Heart left ventricle (tissue), 16 donors: ENCODE results near the gene ZCCHC4. TPM values are rescaled to one million over a fixed set of nuclear protein-coding genes. Genes with fewer than 3 reads are reported as not detected.
"Not testable (repeated sequence)": the region's sequence is repeated elsewhere in the genome, so short reads cannot be mapped to it uniquely, and the experiment has no call there.

Experiments used
- ATAC-seq, 4 donors: fragments of 200-7000 bp; cut with Tn5 transposase; one replicate each; pipeline ENCODE4 v1.9.1; 2020 to 2022; ENCODE audit warnings: moderate library complexity in 4 of 4, mild to moderate bottlenecking in 3 of 4, moderate number of reproducible peaks in 1 of 4
- DNase-seq, 5 donors: peaks; one replicate each; pipeline ENCODE4 v3.0.0-alpha.2; 2020
- H3K27ac ChIP-seq, 12 donors: fragments of 200-600 bp; sonication (generic) in 4 of 12; one replicate each; pipeline versions ENCODE4 v1.5.0 to v1.8.0; 2016 to 2022; ENCODE audit warnings: mild to moderate bottlenecking in 2 of 12
- H3K27me3 ChIP-seq, 9 donors: fragments of 200-600 bp; sonication (generic) in 2 of 9; one replicate each; pipeline versions ENCODE4 v1.5.1 to v1.8.0; 2016 to 2022; ENCODE audit warnings: mild to moderate bottlenecking in 3 of 9
- H3K36me3 ChIP-seq, 9 donors: fragments of 200-600 bp; sonication (generic) in 2 of 9; one replicate each; pipeline versions ENCODE4 v1.5.0 to v1.8.0; 2018 to 2022; ENCODE audit warnings: mild to moderate bottlenecking in 2 of 9
- H3K4me1 ChIP-seq, 12 donors: fragments of 200-600 bp; sonication (generic) in 4 of 12; one replicate each; pipeline versions ENCODE4 v1.5.0 to v1.8.0; 2016 to 2022; ENCODE audit warnings: mild to moderate bottlenecking in 3 of 12
- H3K4me3 ChIP-seq, 12 donors: fragments of 200-600 bp; sonication (generic) in 4 of 12; one replicate each; pipeline versions ENCODE4 v1.5.0 to v1.8.0; 2017 to 2022; ENCODE audit warnings: mild to moderate bottlenecking in 9 of 12, moderate library complexity in 4 of 12
- H3K9me3 ChIP-seq, 12 donors: fragments of 200-600 bp; sonication (generic) in 4 of 12; one replicate each; pipeline versions ENCODE4 v1.5.0 to v1.8.0; 2016 to 2022; ENCODE audit warnings: mild to moderate bottlenecking in 1 of 12
- POLR2A ChIP-seq, 2 donors: fragments of 450-650 bp; IDR thresholded peaks; one replicate each; pipeline ENCODE4 v1.6.1; 2017; ENCODE audit warnings: antibody characterized with exemption in 2 of 2, mild to moderate bottlenecking in 2 of 2, moderate library complexity in 2 of 2
- WGBS, 4 donors: extraction: QIAGEN DNeasy Blood & Tissue Kit in 2 of 4; methylation state at CpG; one replicate each; pipeline versions ENCODE4 v1.1.5 to v1.1.7; 2013 to 2018; 5-methylcytosine and 5-hydroxymethylcytosine counted together
- intact Hi-C, 10 donors: fragments of 100-400 bp; cut with DNase I; formaldehyde crosslinking; loops; one replicate each; pipeline versions ENCODE4 v1.11.1 to v1.14.2; 2022
- polyA plus RNA-seq, 2 donors: library from polyadenylated mRNA; stranded (reverse); fragments of 200-250 nt; gene quantifications; one replicate each; pipeline ENCODE4 v1.2.3, GENCODE V29; 2013
- total RNA-seq, 9 donors: library from RNA; depleted of rRNA in 2 of 9; stranded (reverse); fragments of >200 nt in 2 of 9; fragmentation: NEBNext Ultra II Directional in 3 of 9; extraction: Animal tissue kit (Norgen Biotek cat#: 25700) in 3 of 9; gene quantifications; one replicate each; pipeline versions ENCODE4 v1.1.0 to v1.2.4, GENCODE V29; 2016 to 2023
- TF ChIP-seq, protein P1 (sequence below), 12 donors: fragments of 200-600 bp; sonication (generic) in 4 of 12; IDR thresholded peaks; one replicate each; pipeline versions ENCODE4 v1.5.0 to v1.8.0; 2018 to 2022; ENCODE audit warnings: antibody characterized with exemption in 12 of 12, mild to moderate bottlenecking in 5 of 12
- donor health status: ischemic (EF 13 %, LVEDD 7.1; RV severe dilation, severe dysfunction).
- donor health status: healthy with polysubstance abuse.
- donor health status: DM: no; HTN: yes; CAD: no.
- donor health status: DM: no; HTN: no; CAD: no.
- donor health status: ischemic (EF 25% LVEDD 6.9; RV normal size, moderate dysfunction).
- donor health status: ischemic (EF 25% LVEDD 5.7; RV mildly dilated, moderate dysfunction).
- donor health status: healthy.
- donor health status: DM: yes; HTN: yes; CAD: no.
- donor health status: ischemic (EF 35%, LVEDD 5.7; RV mildly dilated, moderate dysfunction).
- donor health status: nonischemic (EF 11% LVEDD 7.7; RV severe dilation, severe dysfunction).
- donor health status: DM: yes; HTN: yes; CAD: no.
- donor health status: PGD.
- donor health status: ischemic (EF 29% LVEDD 5.4; RV normal size, mild dysfunction).
- donor health status: nonischemic (EF 23%, LVEDD 6.1; RV moderate dilation, normal function).

ZCCHC4 gene
- total and polyA plus RNA-seq, 11 donors = 5.2 to 9.6 (median 7.3) TPM

DNA sequence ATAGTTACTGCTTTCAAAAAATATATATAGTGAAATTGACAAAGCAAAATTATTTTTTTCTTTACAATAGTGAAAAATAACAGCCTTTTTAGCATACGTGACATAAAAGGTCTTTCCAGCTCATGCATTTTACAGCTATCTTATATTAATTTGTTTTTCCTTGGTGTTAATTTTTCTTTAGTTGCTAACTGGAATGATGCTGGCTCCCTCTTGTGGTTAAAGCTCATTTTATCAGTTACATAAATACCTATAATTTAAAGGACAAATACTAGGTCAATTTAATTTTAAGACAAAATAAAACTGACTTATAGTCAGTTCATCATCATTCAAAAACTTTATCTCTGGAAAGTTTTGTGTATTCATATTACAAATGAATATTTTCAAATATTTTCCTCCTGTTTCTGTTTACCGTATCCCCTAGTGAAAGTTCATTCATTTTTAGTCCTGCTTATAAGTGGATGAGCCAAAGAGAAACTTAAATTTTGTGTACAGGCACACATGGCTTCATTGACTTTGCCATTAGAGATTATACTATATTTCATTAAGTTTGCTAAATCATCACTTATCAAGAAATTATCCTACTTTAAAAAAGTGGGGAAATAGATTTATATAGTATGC is 54.5 kb downstream of the ZCCHC4 start:
- peaks cover 0 to 60% (median 20%) of the 10 kb centered on the region in 9 donors for H3K36me3 ChIP-seq
- no peak for TF ChIP-seq POLR2A (IDR thresholded peaks at IDR 0.05)
- TF ChIP-seq, protein P1, sequence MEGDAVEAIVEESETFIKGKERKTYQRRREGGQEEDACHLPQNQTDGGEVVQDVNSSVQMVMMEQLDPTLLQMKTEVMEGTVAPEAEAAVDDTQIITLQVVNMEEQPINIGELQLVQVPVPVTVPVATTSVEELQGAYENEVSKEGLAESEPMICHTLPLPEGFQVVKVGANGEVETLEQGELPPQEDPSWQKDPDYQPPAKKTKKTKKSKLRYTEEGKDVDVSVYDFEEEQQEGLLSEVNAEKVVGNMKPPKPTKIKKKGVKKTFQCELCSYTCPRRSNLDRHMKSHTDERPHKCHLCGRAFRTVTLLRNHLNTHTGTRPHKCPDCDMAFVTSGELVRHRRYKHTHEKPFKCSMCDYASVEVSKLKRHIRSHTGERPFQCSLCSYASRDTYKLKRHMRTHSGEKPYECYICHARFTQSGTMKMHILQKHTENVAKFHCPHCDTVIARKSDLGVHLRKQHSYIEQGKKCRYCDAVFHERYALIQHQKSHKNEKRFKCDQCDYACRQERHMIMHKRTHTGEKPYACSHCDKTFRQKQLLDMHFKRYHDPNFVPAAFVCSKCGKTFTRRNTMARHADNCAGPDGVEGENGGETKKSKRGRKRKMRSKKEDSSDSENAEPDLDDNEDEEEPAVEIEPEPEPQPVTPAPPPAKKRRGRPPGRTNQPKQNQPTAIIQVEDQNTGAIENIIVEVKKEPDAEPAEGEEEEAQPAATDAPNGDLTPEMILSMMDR (IDR thresholded peaks at IDR 0.05) = peak; percentile 30 to 73 (median 60)

DNA sequence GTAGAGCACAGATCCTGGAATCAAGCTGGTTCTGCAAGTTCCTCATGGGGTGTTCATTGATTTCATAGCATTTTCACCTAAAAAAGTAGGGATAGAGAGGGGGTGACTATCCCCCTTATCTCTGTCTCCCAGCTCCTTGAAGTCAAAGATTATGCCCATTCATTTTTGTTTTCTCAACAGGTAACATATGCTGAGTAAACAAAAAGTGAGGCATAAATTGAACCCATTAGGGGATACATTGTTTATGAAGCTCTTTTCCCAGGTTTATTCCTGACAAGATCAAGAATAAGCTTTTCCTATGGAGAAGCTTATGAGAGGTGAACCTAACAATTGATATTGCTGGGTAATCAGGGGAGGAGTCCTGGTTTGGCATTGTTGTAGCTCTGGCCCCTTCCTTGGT is 55.3 kb downstream of the ZCCHC4 start:
- ATAC-seq = no peak
- DNase-seq = no peak
- no peaks in the 10 kb centered on the region for H3K27me3 ChIP-seq
- intact Hi-C loops = loop anchor here in 7 of 10 donors (5.0 to 10.0 kb wide), 5 partner anchors 183 to 383 kb away; partner anchors contain the start of gene SEPSECS (in 1 of the 7)
- no peak overlapping the region for H3K4me3 ChIP-seq
- no peaks in the 10 kb centered on the region for H3K4me1 ChIP-seq
- TF ChIP-seq, protein P1 (IDR thresholded peaks at IDR 0.05) = no peak
- no peak for TF ChIP-seq POLR2A (IDR thresholded peaks at IDR 0.05)
- peaks cover 0 to 52% (median 20%) of the 10 kb centered on the region in 9 donors for H3K36me3 ChIP-seq
- no peaks in the 10 kb centered on the region for H3K9me3 ChIP-seq
- no peak overlapping the region for H3K27ac ChIP-seq

More for the DNA sequence above, 54.5 kb downstream of the ZCCHC4 start:
- Histone ChIP-seq H3K27me3 (no peaks in the 10 kb centered on the region), H3K27ac (no peak overlapping the region), H3K9me3 (no peaks in the 10 kb centered on the region), H3K4me1 (no peaks in the 10 kb centered on the region), H3K4me3 (no peak overlapping the region)
- WGBS, 4 donors = 82 to 87% (median 85%) methylated on average over 2 of the region's 2 CpGs
- intact Hi-C loops = loop anchor here in 7 of 10 donors (5.0 to 10.0 kb wide), 5 partner anchors 182 to 382 kb away; partner anchors contain the start of gene SEPSECS (in 1 of the 7)
- ATAC-seq (no peak), DNase-seq (no peak)

DNA sequence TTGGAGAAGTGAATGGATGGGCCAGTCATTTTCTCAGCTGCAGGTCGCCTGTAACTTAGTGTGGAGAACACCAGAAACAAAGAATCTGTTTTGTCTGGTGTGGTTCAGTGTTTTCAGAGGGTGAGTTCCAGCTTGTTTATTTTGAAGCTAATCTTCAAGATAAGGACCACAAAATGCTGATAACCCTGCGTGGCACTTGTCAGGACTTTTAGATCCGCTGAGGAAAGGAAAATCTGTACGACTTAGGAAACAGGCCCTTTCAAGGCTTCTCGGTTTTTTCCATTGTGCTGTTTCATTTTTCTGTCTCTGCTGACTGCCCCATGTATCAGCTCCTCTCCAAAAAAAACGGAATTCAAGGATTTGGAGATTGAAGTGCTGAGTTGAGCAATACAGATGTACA is 55.7 kb downstream of the ZCCHC4 start:
- 67 to 71% (median 69%) methylated on average over 6 of the region's 6 CpGs for WGBS, 4 donors
- peaks cover 0 to 49% (median 20%) of the 10 kb centered on the region in 9 donors for H3K36me3 ChIP-seq

DNA sequence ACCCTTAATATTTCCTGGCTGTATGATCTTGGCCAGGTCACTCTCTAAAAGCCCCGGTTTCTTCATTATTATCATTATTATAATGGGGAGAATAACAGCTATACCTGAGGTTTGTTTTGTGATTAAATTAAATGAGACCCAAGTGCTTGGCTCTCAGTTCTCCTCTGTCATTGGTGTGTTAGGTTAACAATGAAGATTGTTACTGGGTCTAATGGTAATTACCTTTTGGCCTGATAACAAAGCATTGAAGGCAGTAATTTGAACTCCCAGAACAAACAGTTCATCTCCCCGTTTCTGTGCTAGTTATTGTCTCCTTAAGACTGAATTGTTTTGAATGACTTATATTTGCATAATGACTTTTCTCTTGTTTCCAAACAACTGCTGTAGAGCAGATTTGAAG is 57.7 kb downstream of the ZCCHC4 start:
- peaks cover 0 to 35% (median 8%) of the 10 kb centered on the region in 9 donors for H3K36me3 ChIP-seq
- no peak overlapping the region for H3K4me3 ChIP-seq
- no peak overlapping the region for H3K27ac ChIP-seq
- no peak for TF ChIP-seq POLR2A (IDR thresholded peaks at IDR 0.05)
- TF ChIP-seq, protein P1 (IDR thresholded peaks at IDR 0.05) = no peak
- intact Hi-C loops = loop anchor here in 3 of 10 donors (10.0 kb wide), 3 partner anchors 135 to 885 kb away; partner anchors contain the start of gene PI4K2B (in 1 of the 3)
- ATAC-seq = no peak
- no peak for DNase-seq
- H3K9me3 ChIP-seq = no peaks in the 10 kb centered on the region
- WGBS, 4 donors = 72 to 87% (median 79%) methylated on average over 2 of the region's 2 CpGs
- no peaks in the 10 kb centered on the region for H3K27me3 ChIP-seq
- no peaks in the 10 kb centered on the region for H3K4me1 ChIP-seq

More for the DNA sequence above, 55.7 kb downstream of the ZCCHC4 start:
- intact Hi-C loops = loop anchor here in 7 of 10 donors (5.0 to 10.0 kb wide), 5 partner anchors 184 to 384 kb away; partner anchors contain the start of gene SEPSECS (in 1 of the 7)
- Histone ChIP-seq H3K4me1 (no peaks in the 10 kb centered on the region), H3K27me3 (no peaks in the 10 kb centered on the region), H3K9me3 (no peaks in the 10 kb centered on the region), H3K27ac (no peak overlapping the region), H3K4me3 (no peak overlapping the region)
- ATAC-seq = peak in 1 of 4 donors; percentile 18
- TF ChIP-seq, protein P1 (IDR thresholded peaks at IDR 0.05) = no peak
- no peak for TF ChIP-seq POLR2A (IDR thresholded peaks at IDR 0.05)
- no peak for DNase-seq

DNA sequence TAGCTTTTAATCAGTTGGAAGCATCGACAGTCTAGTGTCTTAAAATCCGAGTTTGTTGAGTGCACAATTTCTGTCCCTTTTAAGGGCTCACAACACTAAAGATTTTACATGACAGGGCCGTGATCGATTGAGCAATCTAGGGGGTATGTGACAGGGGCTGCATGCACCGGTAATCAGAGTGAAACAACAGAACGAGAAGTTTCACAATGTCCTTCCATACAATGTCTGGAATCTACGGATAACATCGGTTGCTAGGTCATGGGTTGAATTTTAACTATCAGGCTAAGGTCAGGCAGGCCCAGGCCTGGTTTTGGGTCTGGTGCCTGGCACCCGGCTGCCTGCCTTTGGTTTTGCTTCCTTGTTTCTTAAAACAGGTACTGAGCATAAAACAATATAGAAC is 60.0 kb downstream of the ZCCHC4 start:
- not testable (repeated sequence) for ATAC-seq, H3K27ac ChIP-seq, DNase-seq, H3K4me3 ChIP-seq, H3K27me3 ChIP-seq, H3K4me1 ChIP-seq, H3K9me3 ChIP-seq
- intact Hi-C loops = loop anchor here in 3 of 10 donors (10.0 kb wide), 3 partner anchors 138 to 888 kb away; partner anchors contain the start of gene PI4K2B (in 1 of the 3)
- WGBS, 4 donors = 83 to 90% (median 84%) methylated on average over 9 of the region's 9 CpGs
- peaks cover 0 to 27% (median 4%) of the 10 kb centered on the region in 9 donors for H3K36me3 ChIP-seq
